NCI-H82 treated with DMSO at 0.1 percent for 48 hours (cell line): ENCODE data around the gene ZNF222.

Experiments used
- DNase-seq: peaks from one replicate; lab custom pipeline; 2025; ENCODE audit not compliant: unreplicated experiment; lab: John Stamatoyannopoulos, UW

ZNF222 gene

GRCh38 chr19:44051650-44052402 is 26.6 kb downstream of the ZNF222 start, which contains the start of gene ZNF223:
TSS of gene ZNF223 (plus strand) at chr19:44052036. CDS start at chr19:44055177, 3,141 bp downstream.
- peak; percentile 63 for DNase-seq

- no peak for DNase-seq
These were observed 30.7 kb downstream of the ZNF222 start for GRCh38 chr19:44055870-44056269.

- DNase-seq: no peak
These were observed 34.0 kb downstream of the ZNF222 start for GRCh38 chr19:44059229-44059628.

GRCh38 chr19:44061038-44061437 is 35.9 kb downstream of the ZNF222 start:
- DNase-seq: no peak

GRCh38 chr19:44066305-44066704 is 41.1 kb downstream of the ZNF222 start:
- no peak for DNase-seq

GRCh38 chr19:44069415-44069814 is 44.2 kb downstream of the ZNF222 start:
- no peak for DNase-seq

- peak; percentile 90 for DNase-seq
These were observed 46.8 kb downstream of the ZNF222 start, which contains the start of gene ZNF284 for GRCh38 chr19:44071824-44072542. TSS of gene ZNF284 (plus strand) at chr19:44072159. CDS start at chr19:44076390, 4,231 bp downstream.

- no peak for DNase-seq
These were observed 47.6 kb downstream of the ZNF222 start for GRCh38 chr19:44072543-44073401.

- no peak for DNase-seq
These were observed 51.1 kb downstream of the ZNF222 start for GRCh38 chr19:44076325-44076724.
